TTC549 (cell line): ENCODE measurements around the gene FAM50A.

Experiments used
- FAIRE-seq: peaks from 2 replicates; lab custom pipeline; 2012; peaks lifted over from hg19 to GRCh38; lab: Jason Lieb, UNC

FAM50A gene

DNA sequence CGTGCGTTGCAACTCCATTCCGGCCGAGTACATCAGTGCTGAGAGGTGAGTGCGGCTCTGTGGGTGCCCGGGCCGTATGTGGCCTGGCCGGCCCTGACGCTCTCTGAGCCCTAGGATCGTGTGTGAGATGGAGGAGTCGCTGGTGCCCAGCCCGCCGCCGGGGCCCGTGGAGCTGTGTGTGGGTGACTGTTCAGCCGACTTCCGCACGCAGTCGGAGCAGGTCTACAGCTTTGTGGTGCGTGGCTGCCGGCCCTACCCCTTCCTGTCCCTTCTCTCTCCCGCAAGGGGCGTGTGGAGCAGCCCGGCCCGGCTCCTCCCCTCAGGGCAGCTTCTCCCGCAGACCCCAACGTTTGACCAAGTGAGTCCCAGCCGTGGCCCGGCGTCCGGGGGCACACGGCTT, 22.1 kb downstream of the FAM50A start:
- FAIRE-seq: no peak

GRCh38 chrX:154466907-154467306, 23.0 kb downstream of the FAM50A start:
- no peak for FAIRE-seq

DNA sequence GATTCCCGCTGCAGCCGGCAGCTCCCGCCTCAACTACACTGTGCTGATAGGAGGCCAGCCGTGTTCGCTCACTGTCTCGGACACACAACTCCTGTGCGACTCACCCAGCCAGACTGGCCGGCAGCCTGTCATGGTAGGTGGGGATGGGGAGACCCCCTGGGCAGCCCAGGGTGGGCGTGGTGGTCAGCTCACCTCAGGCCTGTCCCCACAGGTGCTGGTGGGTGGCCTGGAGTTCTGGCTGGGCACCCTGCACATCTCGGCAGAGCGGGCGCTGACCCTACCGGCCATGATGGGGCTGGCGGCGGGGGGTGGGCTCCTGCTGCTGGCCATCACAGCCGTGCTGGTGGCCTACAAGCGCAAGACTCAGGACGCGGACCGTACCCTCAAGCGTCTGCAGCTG, 23.6 kb downstream of the FAM50A start:
- FAIRE-seq: no peak

- FAIRE-seq: no peak
Observed at GRCh38 chrX:154468217-154468616, 24.3 kb downstream of the FAM50A start.

- no peak for FAIRE-seq
Observed at GRCh38 chrX:154469114-154469513, 25.2 kb downstream of the FAM50A start.

- FAIRE-seq: no peak
Observed at GRCh38 chrX:154469880-154470279, 25.9 kb downstream of the FAM50A start.

DNA sequence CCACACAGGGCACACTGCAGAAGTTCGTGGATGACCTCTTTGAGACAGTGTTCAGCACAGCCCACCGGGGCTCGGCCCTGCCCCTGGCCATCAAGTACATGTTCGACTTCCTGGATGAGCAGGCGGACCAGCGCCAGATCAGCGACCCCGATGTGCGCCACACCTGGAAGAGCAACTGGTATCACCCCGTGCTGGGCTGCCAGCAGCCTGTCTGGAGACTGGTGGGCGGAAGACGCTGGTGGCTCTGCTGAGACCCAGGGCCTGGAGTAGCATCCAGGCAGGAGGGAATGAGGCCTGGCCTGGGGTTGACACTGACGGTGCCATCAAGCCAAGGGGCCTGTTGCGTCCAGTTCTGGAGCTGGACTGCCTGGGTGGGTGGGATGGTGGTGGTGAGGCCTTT, 26.5 kb downstream of the FAM50A start:
- no peak for FAIRE-seq

- no peak for FAIRE-seq
Observed at GRCh38 chrX:154470914-154471568, 27.1 kb downstream of the FAM50A start.

GRCh38 chrX:154471839-154472684, 28.1 kb downstream of the FAM50A start:
- no peak for FAIRE-seq

DNA sequence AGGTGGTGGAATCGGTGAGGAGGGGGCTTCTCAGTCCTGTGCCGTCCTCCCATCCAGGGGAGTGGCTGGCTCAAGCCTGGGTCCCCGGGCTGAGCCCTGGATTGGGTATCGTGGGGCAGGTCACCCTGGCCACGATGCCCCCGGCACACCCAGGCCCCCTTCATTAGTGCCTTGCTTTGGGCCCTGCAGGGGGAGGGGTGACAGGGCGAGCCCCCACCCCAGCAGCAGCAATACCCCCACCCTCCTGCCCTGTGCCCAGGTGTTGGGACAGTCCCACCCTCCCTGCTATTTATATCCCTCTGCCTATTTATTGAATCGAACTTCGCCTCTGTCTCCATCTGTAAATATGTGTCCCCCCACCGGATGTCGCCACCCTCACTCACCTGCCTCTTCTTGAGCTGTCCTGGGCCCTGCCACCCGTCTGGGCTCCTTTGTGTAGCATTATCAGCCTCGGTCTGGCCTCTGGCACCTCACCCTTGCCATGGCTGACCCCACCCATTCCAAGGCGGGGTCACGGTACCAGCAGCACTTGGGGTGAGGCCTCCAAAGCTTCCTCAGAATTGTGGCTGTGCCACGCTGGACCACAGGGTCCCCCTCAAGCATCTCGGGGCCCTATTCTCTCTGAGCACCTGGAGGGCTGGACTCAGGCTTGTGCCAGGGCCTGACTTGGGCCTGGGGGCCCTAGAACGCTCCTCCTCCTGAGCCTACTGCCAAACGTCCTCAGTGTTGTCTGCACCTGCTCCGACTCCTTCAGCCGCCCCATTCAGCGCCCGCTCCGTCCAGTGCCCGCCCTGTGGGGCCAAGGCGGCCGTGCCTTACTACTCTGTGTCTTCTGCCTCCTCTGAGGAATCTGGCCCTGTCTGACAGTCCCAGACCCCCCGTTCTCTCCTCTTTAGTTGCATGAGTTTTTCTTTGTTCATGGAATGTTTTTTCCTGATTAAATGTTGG, 29.0 kb downstream of the FAM50A start:
- no peak for FAIRE-seq

DNA sequence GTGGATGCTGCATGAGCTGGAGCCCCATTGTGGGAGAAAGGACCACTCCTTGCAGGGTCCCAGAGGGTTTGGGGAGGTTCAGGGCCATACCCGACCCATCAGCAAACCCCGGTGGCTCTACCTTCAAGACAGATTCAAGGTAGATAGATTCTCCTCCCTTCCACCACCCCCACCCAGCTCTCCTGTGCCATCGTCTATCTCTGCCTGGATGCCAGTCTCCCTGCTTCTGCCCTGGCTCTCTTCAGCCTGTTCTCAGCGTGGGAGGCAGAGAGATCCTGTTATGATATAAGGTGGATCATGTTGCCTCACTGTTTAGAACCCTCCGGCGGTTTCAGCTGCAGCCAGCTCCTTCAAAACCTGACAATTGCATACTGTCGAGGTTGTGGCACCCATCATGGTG, 29.7 kb downstream of the FAM50A start:
- no peak for FAIRE-seq

GRCh38 chrX:154476821-154477220, 32.9 kb downstream of the FAM50A start:
- no peak for FAIRE-seq

DNA sequence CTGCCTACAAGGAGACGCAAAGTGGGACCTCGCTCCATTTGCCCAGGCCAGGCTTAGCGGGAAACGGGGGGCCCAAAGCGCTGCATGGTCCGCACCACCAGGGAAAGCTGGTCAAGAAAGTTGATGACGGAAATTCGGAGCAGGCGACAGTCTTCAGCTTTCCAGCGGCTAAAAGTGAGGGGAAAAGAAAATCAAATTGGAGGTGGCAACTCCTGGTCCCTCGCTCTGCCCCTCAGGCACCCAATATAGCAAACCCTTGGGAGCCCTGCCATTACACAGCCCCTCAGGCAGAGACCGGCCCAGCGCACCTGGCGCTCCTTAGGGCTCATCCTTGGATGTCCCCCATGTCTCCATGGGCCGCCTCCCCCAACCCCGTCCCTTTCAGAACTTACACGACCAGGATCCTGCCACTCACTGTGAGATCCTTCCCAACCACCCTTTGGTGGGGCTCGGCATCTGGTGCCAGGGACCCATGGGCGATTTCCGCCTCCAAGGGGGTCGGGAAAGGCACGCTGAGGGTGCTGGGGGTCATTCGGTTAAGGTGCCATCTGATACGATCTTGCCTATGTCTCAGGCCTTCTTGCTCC, 34.0 kb downstream of the FAM50A start:
- FAIRE-seq: no peak

DNA sequence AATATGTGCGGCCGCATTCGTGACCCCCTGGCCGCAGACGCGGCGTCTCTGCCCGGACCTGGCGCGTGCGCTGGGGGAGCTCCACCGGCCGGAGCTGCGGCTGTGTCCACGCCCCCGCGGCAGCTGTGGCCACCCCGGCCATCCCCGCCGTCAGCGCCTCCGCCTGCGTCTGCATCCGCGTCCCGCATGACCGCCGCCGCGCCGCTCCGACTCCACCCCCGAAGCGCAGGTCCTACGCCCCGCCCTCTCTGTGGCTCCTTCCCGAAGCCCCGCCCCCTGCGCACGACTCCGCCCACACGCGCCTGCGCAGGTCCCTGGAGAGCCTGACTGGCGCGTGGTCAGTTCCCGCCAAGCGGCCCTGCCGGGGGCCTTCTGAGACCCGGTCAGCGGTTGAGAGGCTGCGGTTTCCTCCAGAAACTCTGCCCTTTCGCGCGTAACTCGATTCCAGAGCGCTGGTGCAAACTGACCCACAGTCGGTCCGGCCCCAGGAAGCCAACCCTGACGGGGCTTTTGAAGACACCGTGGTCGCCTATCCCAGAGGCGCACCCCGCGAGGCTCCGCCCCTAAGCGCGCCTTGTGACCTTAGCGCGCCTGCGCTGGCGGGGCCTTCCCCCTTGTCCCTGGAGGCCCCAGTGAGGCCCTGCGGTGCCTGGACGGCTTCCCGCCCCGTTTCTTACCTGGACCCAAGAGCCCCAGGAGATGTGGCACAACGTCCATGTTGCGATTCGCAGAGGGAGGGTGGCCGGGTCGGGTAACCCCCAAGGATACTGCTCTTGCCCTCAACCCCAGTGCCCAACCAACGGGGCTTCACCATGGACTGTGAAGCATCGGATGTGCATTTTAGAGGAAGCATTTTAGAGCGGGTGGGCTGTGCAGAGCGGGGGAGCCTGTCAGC, 35.0 kb downstream of the FAM50A start, which contains the start of gene LAGE3:
TSS of gene LAGE3 (minus strand) at position 554 of the 895 bp plus-strand sequence. CDS start at position 188, 366 bp downstream.
- FAIRE-seq: no peak

DNA sequence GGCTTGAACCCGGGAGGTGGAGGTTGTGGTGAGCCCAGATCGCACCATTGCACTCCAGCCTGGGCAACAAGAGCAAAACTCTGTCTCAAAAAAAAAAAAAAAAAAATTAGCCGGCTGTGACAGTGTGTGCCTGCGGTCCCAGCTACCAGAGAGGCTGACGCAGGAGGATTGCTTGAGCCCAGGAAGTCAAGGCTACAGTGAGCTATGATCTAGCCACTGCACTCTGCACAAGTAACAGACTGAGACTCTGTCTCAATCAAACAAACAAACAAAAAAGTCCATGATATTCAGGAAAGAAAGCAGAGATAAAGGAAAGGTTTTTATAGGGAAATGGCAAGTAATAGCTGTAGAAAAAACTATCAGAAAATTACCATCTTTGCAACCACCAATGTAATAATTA, 37.3 kb downstream of the FAM50A start:
- FAIRE-seq: no peak

DNA sequence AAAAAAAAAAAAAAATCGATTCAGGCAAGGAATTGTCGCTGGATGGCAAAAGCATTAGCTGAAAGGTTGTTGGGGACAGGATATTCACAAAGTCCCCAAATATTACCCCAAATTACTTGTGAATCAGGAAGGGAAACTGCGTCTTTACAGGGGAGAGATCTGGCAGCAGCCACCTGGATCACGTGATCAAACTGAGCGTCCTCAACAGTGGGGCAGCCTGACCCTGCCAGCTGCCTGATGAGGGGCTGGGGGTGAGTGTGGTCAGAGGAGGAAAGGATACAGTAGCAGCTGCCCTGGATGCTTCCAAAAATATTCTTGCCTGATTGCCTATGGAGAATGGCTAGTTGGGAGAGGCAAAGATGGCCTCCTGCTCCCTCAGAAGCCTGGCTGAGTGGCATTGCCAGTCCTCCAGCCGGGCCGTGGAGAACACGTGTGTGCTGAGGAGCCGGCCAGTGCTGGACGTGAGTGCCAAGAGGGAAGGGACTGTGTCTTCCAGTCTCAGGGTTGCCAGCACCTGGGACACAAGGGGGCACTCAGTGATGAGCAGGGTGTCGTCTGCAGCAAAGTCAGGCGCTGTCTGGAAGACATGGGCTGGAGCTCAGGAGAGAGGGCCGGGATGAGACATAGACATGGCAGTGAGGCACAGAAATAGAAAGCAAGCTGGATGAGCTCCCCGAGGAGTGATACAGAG, 38.1 kb downstream of the FAM50A start:
- no peak for FAIRE-seq

DNA sequence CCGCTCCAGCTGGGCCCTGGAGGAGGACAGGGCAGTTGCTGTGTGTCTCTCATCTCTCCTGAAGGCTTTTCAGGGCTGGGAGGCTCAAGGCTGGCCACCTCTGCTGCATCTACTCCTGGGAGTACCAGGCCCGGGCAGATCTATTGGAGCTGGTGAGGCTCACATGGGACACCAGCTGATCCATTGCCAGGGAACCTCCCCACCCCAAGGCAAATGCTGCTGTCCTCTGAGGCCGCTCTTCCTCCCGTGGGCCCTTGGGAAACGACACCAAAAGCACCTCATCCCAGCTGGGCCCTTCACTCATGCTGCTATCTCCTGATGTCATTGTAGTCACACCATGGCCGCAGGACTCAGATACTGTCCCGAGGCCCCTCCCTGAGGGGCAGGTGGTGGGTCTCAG, 38.8 kb downstream of the FAM50A start:
- no peak for FAIRE-seq

- no peak for FAIRE-seq
Observed at GRCh38 chrX:154483325-154483724, 39.4 kb downstream of the FAM50A start.

DNA sequence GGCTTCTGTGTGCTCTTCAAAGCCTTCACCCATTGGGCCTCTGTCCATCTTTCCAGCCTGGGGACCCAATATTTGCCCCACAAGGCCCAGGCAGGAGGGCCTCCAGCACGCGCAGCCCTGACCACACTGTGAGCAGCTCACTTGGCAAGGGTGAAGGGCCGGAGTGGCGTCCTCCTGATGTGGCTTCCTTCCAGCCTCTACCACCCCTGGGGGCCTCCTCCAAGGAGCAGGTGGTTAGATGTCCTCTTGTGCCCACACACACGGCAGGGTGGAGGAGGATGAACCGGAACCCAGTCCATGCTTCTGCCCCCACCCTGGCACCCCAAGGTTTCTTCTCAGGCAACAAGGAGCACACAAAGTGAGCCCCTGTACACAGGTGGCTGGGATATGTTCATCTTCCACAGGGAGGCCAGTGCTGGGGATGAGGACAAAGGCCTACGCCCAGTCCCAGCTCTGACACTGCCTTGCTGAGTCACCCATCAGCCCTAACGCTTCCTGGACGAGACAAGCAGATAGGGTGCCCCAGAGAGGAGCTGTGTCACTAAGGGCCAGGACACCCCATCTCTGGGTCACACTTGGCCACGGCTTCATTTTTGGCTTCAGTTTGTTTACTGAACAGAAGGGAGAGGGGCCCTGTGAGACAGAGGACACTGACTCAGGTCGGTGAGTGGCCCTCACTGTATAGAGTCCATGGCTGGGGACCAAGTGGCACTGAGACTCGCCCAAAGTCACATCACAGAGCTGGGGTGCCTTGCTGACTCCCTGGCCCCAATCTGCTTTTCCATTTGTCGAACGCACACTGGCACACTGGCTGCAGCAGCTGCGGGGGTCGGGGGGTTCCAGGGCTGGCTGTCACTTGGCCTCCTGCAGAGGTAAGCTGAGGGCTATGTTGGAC, 40.6 kb downstream of the FAM50A start:
- FAIRE-seq: no peak
